ENCODE results near the gene CCDC171. TPM values are rescaled to one million over a fixed set of nuclear protein-coding genes. Genes with fewer than 3 reads are reported as not detected.

CCDC171 gene
- total and polyA plus RNA-seq, 5 experiments from 2014 or later = 0.39 to 3.2 (median 0.80) TPM

DNA sequence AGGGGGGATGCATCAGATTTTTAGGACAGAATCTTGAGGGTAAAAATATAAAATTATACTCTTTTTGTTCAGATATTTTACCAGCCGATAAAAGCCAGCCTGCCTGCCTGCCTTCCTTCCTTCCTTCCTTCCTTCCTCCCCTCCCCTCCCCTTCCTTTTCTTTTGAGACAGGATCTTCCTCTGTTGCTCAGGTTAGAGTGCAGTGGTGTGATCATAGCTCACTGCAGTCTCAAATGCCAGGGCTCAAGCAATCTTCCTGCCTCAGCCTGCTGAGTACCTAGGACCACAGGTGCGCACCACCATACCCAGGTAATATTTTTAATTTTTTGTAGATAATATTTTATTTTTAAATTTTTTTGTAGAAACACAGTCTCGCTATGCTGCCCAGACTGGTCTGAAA lies 330.0 kb downstream of the CCDC171 start:
- Mint-ChIP-seq H3K27ac (no peak overlapping the region), H3K4me1 (no peaks in the 10 kb centered on the region), H3K4me3 (no peak overlapping the region), H3K36me3 (peaks cover 0 to 2% (median 0%) of the 10 kb centered on the region in 3 donors), H3K9me3 (peaks cover 0 to 6% (median 0%) of the 10 kb centered on the region in 9 donors), H3K27me3 (no peaks in the 10 kb centered on the region)
- no peak for ATAC-seq
- no peak for DNase-seq
- POLR2A ChIA-PET = no interaction called here

DNA sequence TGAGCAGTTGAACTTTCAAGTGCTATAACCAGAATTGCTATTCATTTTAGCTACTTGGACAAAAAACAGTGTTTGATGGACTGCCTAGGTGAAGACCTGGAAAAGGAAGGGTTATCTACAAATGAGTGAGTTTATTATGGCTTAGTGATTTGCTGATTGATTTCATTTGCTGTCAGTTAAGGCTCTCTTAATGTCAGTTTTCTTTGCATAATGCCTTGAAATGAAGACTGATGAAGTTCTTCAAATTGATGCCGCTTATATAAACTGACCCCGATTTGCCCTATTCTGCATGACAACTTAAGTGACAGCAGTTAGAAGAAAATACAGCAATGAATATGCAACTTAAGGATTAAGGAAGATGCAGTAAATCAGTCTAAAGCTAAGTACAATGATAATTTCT lies 332.6 kb downstream of the CCDC171 start:
- POLR2A ChIA-PET = no interaction called here
- H3K27me3 Mint-ChIP-seq = no peaks in the 10 kb centered on the region
- no peak for ATAC-seq
- H3K9me3 Mint-ChIP-seq = peaks cover 0 to 6% (median 0%) of the 10 kb centered on the region in 9 donors
- H3K27ac Mint-ChIP-seq = no peak overlapping the region
- DNase-seq = no peak
- H3K36me3 Mint-ChIP-seq = peaks cover 0 to 3% (median 0%) of the 10 kb centered on the region in 3 donors
- no peak overlapping the region for H3K4me3 Mint-ChIP-seq
- no peaks in the 10 kb centered on the region for H3K4me1 Mint-ChIP-seq

DNA sequence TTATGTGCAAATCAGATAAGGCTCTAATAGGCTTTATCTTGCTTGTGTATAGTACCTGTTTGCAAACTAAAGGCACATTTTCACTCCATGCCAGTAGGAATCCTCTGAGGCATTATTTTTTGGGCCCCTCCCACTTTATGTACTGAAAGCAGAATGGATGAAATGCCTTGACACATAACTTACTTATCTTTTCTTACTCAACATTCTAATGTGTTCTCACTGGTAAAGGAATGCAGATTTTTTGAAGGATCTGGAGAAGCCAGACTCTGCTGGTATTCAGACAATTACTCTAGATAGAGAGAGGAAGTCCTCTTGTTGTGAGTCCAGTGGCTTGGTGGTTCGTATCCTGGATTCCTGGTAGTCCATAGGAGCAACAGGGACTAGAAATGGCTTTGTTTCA lies 336.7 kb downstream of the CCDC171 start:
- H3K36me3 Mint-ChIP-seq = peaks cover 0 to 12% (median 8%) of the 10 kb centered on the region in 3 donors
- no peak overlapping the region for H3K27ac Mint-ChIP-seq
- H3K9me3 Mint-ChIP-seq = peaks cover 0 to 25% (median 6%) of the 10 kb centered on the region in 9 donors
- H3K27me3 Mint-ChIP-seq = no peaks in the 10 kb centered on the region
- POLR2A ChIA-PET = no interaction called here
- no peak overlapping the region for H3K4me3 Mint-ChIP-seq
- no peak for ATAC-seq
- no peaks in the 10 kb centered on the region for H3K4me1 Mint-ChIP-seq
- no peak for DNase-seq

DNA sequence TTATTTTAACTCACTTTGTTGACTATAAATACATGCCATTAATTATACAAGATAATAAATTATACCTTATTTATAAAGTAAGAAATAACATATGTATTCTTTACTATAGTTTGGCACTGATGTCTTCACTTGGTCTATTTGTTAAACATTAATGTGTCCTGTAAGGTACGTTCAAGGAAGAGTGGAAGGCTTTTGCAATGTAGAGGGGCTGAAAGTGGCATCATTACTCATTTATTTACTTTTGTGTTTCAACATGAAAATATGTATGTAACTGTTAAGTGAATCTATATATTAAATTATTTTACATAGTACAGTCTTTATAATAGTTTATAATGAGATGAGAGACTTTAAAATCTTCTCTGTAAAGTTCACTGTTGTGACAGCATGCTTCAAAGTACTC lies 348.7 kb downstream of the CCDC171 start:
- POLR2A ChIA-PET = no interaction called here
- peaks cover 0 to 71% (median 20%) of the 10 kb centered on the region in 9 donors for H3K9me3 Mint-ChIP-seq
- H3K27ac Mint-ChIP-seq = no peak overlapping the region
- H3K4me1 Mint-ChIP-seq = no peaks in the 10 kb centered on the region
- no peak overlapping the region for H3K4me3 Mint-ChIP-seq
- peaks cover 0 to 27% (median 11%) of the 10 kb centered on the region in 3 donors for H3K36me3 Mint-ChIP-seq
- H3K27me3 Mint-ChIP-seq = no peaks in the 10 kb centered on the region
- ATAC-seq (no peak), DNase-seq (no peak)

DNA sequence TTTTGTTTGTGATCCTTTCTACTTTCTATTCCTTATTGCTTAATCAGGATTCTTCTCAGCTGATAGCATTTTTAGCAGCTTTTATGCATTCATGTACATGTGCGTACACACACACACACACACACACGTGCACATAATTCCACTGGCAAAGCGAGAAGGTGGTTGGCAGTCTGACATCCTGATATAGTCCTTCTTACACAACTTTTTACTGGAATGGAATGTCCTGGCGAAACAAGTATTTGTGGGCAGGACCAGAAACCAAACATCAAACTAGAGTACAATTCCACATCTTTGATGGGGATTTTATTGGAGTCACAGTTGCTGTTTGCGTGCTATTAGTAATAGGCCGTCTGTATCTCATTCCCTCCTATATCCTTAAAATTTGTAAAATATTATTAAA lies 356.5 kb downstream of the CCDC171 start:
- Mint-ChIP-seq H3K4me3 (no peak overlapping the region), H3K4me1 (no peaks in the 10 kb centered on the region), H3K36me3 (peaks cover 0 to 23% (median 13%) of the 10 kb centered on the region in 3 donors), H3K27ac (no peak overlapping the region), H3K9me3 (peaks cover 10 to 69% (median 48%) of the 10 kb centered on the region in 9 donors), H3K27me3 (peaks cover 0 to 2% (median 0%) of the 10 kb centered on the region in 5 donors)
- POLR2A ChIA-PET = no interaction called here
- DNase-seq (no peak), ATAC-seq (no peak)

DNA sequence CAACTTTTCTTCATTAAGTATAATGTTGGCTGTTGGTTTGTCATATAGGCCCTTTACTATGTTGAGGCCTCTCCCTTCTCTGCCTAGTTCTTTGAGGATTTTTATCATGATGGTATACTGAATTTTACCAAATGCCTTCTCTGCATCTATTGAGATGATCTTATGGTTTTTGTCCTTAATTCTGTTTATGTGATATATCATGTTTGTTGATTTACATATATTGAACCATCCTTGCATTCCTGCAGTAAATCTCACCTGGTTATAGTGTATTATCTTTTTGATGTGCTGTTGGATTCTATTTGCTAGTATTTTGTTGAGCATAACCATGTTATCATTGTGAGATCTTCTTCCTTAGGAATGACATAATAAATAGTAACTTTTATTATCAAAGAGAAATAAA lies 362.9 kb downstream of the CCDC171 start:
- Mint-ChIP-seq H3K4me1 (no peaks in the 10 kb centered on the region), H3K9me3 (peaks cover 10 to 56% (median 35%) of the 10 kb centered on the region in 9 donors), H3K27ac (no peak overlapping the region), H3K27me3 (peaks cover 0 to 2% (median 0%) of the 10 kb centered on the region in 5 donors), H3K36me3 (peaks cover 0 to 23% (median 22%) of the 10 kb centered on the region in 3 donors), H3K4me3 (no peak overlapping the region)
- DNase-seq = peak in 1 of 10 donors; percentile 3
- POLR2A ChIA-PET = no interaction called here
- ATAC-seq = no peak

DNA sequence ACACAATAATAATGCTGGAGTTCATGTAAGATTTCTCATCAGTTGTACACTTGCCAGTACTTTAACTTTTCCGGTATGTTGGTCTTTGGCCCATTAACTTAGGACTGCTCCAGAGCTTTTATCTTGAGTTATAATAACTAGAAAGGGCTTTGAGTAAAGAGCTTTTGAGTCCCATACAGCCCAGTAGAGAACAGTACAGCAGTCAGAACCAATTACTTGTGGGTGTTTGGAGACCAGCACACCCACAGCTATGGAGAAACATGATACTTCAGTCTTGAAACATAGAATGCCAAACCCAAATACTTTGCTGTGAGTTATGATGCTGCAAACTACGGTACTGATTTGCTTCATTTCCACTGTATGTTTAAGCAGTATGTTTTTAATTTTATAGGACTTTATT lies 374.3 kb downstream of the CCDC171 start:
- Mint-ChIP-seq H3K27ac (no peak overlapping the region), H3K4me3 (no peak overlapping the region), H3K36me3 (peaks cover 0 to 8% (median 2%) of the 10 kb centered on the region in 3 donors), H3K4me1 (no peaks in the 10 kb centered on the region), H3K9me3 (peaks cover 0 to 8% (median 0%) of the 10 kb centered on the region in 9 donors), H3K27me3 (no peaks in the 10 kb centered on the region)
- ATAC-seq (no peak), DNase-seq (no peak)
- POLR2A ChIA-PET = no interaction called here

DNA sequence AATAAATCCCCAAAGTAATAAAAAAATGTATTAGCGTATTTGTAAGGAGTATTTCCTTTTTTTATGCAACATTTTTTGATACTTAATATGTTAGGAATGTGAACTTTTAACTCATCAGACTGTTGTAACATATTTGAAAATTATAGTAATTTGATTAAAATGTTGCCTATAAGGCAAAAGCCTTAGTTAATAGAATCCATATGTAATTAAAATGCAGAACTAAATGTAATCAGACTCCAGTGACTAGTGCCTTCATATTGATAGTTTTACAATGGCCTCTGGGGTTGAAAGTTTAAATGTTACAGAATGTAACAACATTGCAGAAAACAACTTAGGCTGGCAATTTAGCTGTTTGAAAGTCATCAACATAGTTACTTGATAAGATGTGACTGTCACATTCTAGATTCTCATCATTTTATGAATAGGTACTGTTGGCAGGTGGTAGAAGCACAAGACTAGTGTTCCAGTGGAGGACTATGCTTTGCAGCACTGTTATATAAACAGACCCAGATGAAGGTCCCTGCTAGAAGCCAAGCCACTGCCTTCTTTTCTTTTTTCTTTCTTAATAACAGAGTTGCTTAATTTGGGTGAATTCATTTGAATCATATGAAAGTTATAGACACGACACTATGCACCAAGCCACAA lies 382.9 kb downstream of the CCDC171 start:
- DNase-seq (no peak), ATAC-seq (no peak)
- H3K27ac Mint-ChIP-seq = no peak overlapping the region
- POLR2A ChIA-PET = no interaction called here
- no peaks in the 10 kb centered on the region for H3K4me1 Mint-ChIP-seq
- H3K36me3 Mint-ChIP-seq = peaks cover 0 to 16% (median 8%) of the 10 kb centered on the region in 3 donors
- no peak overlapping the region for H3K4me3 Mint-ChIP-seq
- no peaks in the 10 kb centered on the region for H3K27me3 Mint-ChIP-seq
- peaks cover 0 to 23% (median 5%) of the 10 kb centered on the region in 9 donors for H3K9me3 Mint-ChIP-seq

DNA sequence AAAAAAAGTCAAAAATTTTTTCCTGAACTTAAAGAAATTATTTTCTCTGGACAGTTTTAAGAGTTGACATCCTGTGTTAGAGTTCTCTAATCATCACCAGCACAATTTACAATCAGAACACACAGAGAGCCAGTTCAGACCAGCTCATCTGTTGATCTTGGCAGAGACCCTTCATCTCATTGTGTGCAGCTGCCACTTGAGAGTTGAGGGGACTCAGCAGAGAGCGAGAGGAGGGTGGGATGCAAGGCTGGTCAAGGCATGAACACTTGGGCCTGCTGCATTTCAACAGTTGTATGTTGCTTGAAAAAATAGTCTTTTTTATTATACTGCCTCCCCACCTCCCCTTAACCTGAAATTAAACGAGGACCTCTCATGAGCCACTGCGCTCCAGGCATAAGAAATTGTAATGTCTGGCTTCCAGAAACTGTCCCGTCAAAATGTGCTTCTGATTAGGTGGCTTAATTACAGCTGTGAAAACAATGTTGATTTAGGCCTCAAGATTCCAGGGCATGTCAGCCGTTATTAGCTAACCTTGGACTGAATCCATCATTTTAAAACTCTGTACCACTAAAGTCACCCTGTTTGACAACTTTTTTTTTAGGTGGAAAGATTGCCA lies 383.6 kb downstream of the CCDC171 start:
- H3K4me1 Mint-ChIP-seq = no peaks in the 10 kb centered on the region
- peaks cover 0 to 16% (median 7%) of the 10 kb centered on the region in 3 donors for H3K36me3 Mint-ChIP-seq
- H3K27me3 Mint-ChIP-seq = no peaks in the 10 kb centered on the region
- no peak for DNase-seq
- ATAC-seq = no peak
- H3K9me3 Mint-ChIP-seq = peaks cover 0 to 22% (median 5%) of the 10 kb centered on the region in 9 donors
- POLR2A ChIA-PET = no interaction called here
- no peak overlapping the region for H3K27ac Mint-ChIP-seq
- H3K4me3 Mint-ChIP-seq = no peak overlapping the region

DNA sequence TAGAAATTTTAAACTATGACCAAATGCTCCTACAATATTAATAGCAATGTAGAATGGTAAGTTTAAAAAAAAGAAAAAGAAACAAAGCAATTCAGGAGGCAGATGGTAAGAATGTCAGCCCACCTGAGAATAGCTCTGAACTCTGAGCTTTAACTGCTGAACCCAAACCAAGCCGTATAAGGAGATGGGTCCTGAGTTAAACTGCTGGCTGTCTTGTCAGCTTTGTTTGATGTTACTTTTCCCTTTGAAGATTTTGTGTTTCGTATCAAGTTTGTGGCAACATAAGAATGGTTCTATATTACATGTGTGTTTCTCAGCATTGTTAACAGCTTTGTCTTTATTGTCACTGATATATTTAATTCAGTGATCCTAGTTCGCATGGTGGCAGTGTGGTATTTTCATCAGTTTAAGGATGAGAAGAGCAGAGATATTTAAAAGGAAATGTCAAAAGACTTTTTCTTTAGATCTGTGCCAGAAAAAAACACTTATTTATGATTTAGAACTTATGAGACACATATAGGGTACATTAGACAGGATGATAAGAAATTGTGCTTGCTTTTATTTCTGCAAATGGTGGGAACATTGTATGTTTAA lies 390.1 kb downstream of the CCDC171 start:
- Mint-ChIP-seq H3K4me3 (no peak overlapping the region), H3K36me3 (peaks cover 0 to 1% (median 0%) of the 10 kb centered on the region in 3 donors), H3K27me3 (no peaks in the 10 kb centered on the region), H3K9me3 (peaks cover 0 to 12% (median 2%) of the 10 kb centered on the region in 9 donors), H3K27ac (no peak overlapping the region), H3K4me1 (no peaks in the 10 kb centered on the region)
- DNase-seq = no peak
- ATAC-seq = no peak
- POLR2A ChIA-PET = no interaction called here

DNA sequence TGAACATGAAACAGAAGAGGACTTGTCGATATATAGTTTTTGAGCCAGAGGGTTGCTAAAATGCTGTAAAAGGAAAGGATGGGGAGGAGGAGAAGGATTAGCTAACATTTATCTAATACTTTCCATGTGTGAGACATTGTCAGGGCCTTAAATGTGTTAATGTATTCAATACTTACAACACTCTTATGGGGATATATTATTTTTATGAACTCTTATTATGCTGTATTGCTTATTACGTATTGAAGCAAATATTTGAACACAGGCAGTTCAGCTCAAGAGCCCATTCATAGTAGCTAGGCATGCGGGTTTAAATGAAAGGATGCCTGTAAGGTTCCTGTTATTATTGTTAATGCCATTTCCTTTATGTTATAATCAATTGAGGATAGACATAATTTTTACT lies 391.5 kb downstream of the CCDC171 start:
- POLR2A ChIA-PET = no interaction called here
- H3K36me3 Mint-ChIP-seq = peaks cover 0 to 4% (median 0%) of the 10 kb centered on the region in 3 donors

DNA sequence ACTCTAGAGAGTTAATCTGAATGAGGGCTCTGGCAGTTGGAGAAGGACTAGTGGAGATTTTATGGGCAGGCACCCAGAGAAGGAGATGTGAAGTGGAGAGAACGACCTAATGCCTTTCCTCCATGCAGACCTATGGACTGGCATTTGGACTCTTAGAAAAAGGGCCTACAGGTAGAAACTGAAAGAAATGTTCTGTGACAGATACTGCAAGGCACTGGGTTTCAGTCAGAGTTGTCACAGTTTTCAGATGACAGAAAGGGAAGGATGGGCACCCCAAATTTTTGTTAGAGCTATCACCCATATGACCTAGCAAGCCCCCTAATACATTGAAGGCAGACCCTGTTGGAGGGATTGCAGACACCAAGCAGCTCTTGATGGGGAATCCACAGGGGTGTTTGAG lies 406.8 kb downstream of the CCDC171 start:
- Mint-ChIP-seq H3K4me1 (no peaks in the 10 kb centered on the region), H3K27ac (no peak overlapping the region), H3K4me3 (no peak overlapping the region), H3K9me3 (peaks cover 0 to 6% (median 2%) of the 10 kb centered on the region in 9 donors), H3K36me3 (peaks cover 0 to 6% (median under 1%) of the 10 kb centered on the region in 3 donors), H3K27me3 (no peaks in the 10 kb centered on the region)
- POLR2A ChIA-PET = no interaction called here
- DNase-seq (no peak), ATAC-seq (no peak)

More for the DNA sequence above, 391.5 kb downstream of the CCDC171 start:
- no peak for DNase-seq
- H3K4me3 Mint-ChIP-seq = no peak overlapping the region
- H3K27me3 Mint-ChIP-seq = no peaks in the 10 kb centered on the region
- peaks cover 0 to 18% (median 5%) of the 10 kb centered on the region in 9 donors for H3K9me3 Mint-ChIP-seq
- no peaks in the 10 kb centered on the region for H3K4me1 Mint-ChIP-seq
- ATAC-seq = no peak
- no peak overlapping the region for H3K27ac Mint-ChIP-seq

DNA sequence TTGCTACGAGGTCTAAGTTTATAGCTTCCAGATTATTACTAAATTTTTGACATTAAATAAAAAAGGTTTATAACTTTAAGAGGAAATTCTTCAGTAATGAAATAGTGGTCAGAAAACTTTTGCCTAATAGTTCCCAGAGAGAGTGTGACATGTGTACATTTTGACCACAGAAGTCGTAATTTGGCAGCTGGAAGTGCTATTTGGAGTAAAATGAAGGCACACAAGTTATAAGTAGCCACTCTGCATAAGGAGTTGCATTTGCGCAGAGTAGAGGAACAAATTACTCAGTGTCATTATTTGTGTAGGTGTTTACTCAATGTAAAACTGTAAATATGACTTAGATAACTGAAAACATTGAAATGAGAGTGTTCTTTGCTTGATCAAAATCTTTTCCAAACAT lies 408.4 kb downstream of the CCDC171 start:
- Mint-ChIP-seq H3K27ac (no peak overlapping the region), H3K27me3 (no peaks in the 10 kb centered on the region), H3K9me3 (no peaks in the 10 kb centered on the region), H3K4me3 (no peak overlapping the region), H3K36me3 (peaks cover 0 to 2% (median 0%) of the 10 kb centered on the region in 3 donors), H3K4me1 (no peaks in the 10 kb centered on the region)
- ATAC-seq (no peak), DNase-seq (no peak)
- POLR2A ChIA-PET = no interaction called here

All from naive thymus-derived CD8-positive, alpha-beta T cell (primary cell).